Fibroblast of gingiva (primary cell): ENCODE measurements around the gene MAGEC2.

Source experiments
- DNase-seq: peaks from one replicate; pipeline ENCODE4 v3.0.0-alpha.2; 2011; ENCODE audit warnings: low read depth

Gene MAGEC2, protein sequence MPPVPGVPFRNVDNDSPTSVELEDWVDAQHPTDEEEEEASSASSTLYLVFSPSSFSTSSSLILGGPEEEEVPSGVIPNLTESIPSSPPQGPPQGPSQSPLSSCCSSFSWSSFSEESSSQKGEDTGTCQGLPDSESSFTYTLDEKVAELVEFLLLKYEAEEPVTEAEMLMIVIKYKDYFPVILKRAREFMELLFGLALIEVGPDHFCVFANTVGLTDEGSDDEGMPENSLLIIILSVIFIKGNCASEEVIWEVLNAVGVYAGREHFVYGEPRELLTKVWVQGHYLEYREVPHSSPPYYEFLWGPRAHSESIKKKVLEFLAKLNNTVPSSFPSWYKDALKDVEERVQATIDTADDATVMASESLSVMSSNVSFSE

GRCh38 chrX:142204522-142205433, at the start of gene MAGEC2:
Gene MAGEC2 (minus strand): TSS chrX:142205290. CDS start chrX:142203987, 1,303 bp downstream.
- DNase-seq = no peak

DNA sequence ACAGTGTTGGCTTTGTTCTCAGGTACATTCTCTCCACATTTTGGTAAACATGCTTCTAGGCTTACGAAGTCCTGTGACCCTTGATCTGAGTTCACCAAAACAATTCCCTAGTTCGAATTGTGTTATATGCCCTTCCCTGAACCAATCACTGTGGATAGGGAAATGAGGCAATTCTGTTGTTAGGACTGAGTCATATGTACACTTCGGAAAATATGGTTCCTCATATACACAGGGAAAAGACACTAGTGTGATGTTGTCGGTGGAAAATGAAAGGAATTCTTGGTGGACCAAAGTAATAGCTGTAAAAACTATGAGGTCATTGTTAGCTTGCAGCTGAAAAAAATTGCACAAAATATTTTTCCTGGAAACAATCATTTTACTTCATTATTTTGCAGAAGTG, 46.6 kb upstream of the MAGEC2 start:
- no peak for DNase-seq

GRCh38 chrX:142251202-142251601, 46.1 kb upstream of the MAGEC2 start:
- DNase-seq = no peak

DNA sequence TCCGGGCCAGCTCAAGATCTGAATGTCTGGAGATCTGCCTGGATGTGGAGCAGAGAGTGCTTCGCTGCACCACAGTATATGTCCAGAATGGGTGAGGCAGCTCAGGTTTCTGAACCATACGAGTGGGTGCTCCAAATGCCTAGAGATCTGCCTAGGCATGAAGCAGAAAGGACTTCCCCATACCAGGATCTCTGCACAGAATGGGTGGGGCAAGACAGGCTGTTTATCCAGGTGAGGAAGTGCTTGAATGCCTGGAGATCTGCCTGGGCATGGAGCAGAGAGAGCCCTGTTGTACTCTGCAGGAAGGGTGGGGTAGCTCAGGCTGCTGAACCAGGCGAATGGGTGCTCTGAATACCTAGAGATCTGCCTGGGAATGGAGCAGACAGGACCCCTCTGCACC, 45.4 kb upstream of the MAGEC2 start:
- no peak for DNase-seq

DNA sequence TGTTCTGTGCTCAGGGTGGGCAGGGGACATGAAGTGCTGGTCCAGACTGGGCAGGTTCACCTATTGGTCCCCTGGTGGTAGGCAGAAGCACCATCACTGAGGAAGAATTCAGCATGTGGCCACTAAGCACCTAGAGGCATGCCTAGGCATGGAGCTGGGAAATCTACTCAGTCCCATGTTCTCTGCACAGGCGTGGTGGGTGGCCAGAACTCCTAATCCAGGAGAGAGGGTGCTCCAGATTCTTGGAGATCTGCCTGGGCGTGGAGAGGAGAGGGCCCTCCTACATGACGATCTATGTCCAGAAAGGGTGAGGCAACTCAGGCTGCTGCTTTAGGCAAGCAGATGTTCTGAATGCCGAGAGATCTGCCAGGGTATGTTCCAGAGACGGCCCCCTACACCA, 44.6 kb upstream of the MAGEC2 start:
- DNase-seq = no peak

DNA sequence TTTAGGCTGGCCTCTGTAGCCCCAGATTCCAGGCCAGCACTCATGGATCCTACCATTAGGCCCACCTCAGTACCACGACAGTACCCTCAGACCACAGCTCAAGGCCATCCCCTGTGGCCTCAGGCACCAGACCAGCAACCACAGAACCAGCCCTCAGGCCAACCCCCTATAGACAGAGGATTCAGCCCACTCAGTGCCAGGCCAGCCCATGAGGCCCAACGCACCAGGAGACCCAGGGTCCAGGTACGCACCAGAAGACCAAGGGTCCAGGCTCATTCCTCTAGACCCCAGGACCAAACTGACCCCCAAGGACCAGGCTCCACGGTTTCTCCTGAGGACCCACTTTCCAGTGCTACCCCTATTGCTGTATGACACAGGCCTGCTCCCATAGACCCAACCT, 39.5 kb upstream of the MAGEC2 start:
- no peak for DNase-seq

GRCh38 chrX:142238536-142238935, 33.4 kb upstream of the MAGEC2 start:
- DNase-seq = no peak

DNA sequence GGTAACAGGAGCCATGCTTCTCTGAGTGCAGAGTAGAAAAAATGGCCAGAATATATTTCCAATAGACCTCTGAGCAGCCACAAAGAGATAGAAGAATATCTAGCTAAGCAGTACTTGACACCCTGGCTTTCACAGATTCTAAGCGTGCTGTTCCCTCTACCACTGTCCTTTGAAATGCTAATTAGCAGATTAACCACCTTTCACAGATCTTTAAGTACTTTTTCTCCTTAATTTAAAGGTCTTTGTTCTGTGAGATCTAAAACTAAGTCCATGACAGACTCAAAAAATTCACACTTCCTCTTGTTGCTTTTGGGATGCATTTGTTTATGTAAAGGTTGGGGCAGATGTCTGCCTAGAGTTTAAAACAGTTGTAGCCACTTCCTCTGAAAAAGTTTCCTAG, 28.3 kb upstream of the MAGEC2 start:
- DNase-seq = no peak

GRCh38 chrX:142214081-142214480, 9.0 kb upstream of the MAGEC2 start:
- DNase-seq = no peak

DNA sequence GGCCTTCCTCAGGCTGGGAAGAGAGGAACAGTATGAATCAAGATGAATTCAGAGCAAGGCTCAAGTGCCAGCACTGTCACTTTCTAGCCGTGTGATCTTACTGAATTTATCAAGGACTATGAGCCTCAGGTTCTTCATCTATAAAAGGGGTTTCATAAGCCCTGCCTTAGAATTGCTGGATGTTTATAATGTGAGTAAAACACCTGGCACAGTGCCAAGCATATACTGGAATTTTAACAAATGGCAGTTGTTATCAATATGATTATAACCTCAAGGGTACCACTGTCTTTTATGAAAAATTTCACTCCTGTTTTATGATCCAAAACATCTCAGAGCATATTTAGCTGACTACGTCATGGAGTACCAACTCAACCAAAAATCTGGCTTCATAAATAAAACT, 4.0 kb downstream of the MAGEC2 start:
- DNase-seq = no peak

DNA sequence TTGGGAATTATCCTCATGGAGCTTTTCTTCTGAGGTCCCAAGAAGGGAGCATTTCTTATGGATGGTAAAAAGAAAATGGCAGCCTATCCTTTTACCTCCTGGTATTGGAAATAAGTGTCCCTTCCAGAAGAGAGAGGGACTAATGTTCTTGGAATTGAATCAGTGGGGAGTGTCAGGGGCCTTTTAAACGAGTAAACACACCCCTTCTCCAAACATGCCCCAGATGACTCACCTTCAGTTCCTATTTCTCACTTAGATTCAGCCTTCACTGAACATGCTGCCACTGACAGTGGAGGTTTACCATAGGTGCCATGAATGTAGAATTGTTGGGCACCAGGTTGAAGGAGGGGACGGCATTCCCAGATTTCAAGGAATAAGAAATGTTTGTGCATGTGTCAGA, 19.0 kb downstream of the MAGEC2 start:
- no peak for DNase-seq

DNA sequence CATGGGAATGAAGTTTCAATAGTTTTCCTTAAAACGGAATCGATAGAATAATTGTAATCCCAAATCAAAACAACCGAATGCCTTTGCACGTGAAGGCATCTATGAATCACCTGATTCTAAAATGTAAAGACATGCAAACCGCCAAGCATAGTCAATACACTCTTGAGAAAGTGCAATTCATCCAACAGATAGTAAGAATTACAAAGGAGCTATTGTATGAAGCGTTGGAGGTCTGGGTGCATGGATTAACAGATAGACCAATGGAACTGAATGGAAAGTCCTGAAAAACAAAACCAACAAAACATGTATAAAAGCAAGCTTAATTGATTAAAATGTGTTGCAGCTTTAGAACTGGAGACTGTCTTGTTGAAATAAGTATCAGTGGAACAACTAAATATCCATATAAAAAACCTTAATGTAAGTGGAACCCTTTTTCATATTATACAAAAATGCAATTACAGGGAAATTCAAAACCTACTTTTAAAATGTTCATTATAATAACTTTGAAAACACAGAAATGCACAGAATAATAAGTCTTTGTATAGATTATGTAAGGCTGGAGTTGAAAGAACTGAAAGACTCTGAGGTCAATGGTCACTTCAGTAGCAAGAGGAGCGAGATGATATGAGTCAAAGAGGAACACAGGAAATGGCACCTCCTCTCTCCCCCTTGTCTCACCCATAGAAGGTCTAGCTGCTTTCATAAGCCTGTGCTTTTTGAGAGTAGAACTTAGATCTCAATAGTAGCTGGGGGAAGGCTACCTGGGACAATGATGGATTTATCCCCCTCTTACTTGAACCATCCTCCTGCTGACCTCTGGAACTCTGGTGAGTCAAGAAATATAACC, 20.1 kb downstream of the MAGEC2 start:
- DNase-seq = no peak

DNA sequence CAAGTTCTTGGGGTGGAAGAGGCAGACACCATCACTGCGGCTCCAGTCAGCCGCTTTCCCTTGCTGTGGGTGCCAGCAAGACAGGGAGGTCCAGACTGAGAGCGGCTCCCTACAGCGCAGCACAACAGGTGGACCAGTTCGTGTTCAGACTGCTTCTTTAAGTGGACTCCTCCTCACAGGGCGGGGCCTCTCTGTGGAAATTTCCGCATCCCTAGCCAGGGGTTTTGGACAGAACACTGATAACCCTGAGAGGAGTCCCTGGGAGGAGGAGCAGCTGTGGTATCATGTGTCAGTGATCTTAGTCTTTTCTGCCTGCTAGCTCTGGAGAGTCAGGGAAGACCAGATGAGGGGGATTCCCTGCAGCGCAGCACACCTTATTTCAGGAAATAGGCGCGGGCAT, 48.5 kb downstream of the MAGEC2 start:
- DNase-seq = no peak
